Breast epithelium (tissue), 3 donors: ENCODE results near the gene TMEM270.

ENCODE experiments used
- POLR2A ChIP-seq: fragments of 450-650 bp; IDR thresholded peaks from one replicate; pipeline ENCODE4 v1.6.1; 2016; ENCODE audit warnings: antibody characterized with exemption, mild to moderate bottlenecking, moderate library complexity
- POLR2AphosphoS5 ChIP-seq, 3 donors: sonication (generic); formaldehyde crosslinking; IDR thresholded peaks; one replicate each; pipeline ENCODE4 v1.6.1; 2017; ENCODE audit warnings: antibody characterized with exemption in 3 of 3
- TF ChIP-seq, protein P1 (sequence below), 3 donors: fragments of 450-650 bp; IDR thresholded peaks; one replicate each; pipeline ENCODE4 v1.5.1; 2016 to 2017; ENCODE audit warnings: antibody characterized with exemption in 3 of 3, mild to moderate bottlenecking in 3 of 3, moderate library complexity in 3 of 3

GRCh38 chr7:73828107-73828803 is 32.7 kb upstream of the TMEM270 start:
- TF ChIP-seq, protein P1, sequence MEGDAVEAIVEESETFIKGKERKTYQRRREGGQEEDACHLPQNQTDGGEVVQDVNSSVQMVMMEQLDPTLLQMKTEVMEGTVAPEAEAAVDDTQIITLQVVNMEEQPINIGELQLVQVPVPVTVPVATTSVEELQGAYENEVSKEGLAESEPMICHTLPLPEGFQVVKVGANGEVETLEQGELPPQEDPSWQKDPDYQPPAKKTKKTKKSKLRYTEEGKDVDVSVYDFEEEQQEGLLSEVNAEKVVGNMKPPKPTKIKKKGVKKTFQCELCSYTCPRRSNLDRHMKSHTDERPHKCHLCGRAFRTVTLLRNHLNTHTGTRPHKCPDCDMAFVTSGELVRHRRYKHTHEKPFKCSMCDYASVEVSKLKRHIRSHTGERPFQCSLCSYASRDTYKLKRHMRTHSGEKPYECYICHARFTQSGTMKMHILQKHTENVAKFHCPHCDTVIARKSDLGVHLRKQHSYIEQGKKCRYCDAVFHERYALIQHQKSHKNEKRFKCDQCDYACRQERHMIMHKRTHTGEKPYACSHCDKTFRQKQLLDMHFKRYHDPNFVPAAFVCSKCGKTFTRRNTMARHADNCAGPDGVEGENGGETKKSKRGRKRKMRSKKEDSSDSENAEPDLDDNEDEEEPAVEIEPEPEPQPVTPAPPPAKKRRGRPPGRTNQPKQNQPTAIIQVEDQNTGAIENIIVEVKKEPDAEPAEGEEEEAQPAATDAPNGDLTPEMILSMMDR (IDR thresholded peaks at IDR 0.05), result no peak
- TF ChIP-seq POLR2A (no peak), POLR2AphosphoS5 (IDR thresholded peaks at IDR 0.05) (no peak)
